Natural killer cell (primary cell): Measurements from ENCODE around the gene EXOSC10. TPM values are rescaled to one million over a fixed set of nuclear protein-coding genes. Genes with fewer than 3 reads are reported as not detected.
A peak's percentile ranks its signal among the peaks of the same experiment; 100 is the strongest.
"Not testable (repeated sequence)": the region's sequence is repeated elsewhere in the genome, so short reads cannot be mapped to it uniquely, and the experiment has no call there.

Experiments used
- ATAC-seq, 3 donors: fragments of 150-1000 bp in 2 of 3; fragments of 200-7000 bp in 1 of 3; cut with Tn5 transposase; 1 replicate in 1 of 3; 2 replicates in 2 of 3; pipeline ENCODE4 v1.10.0; 2021; ENCODE audit warnings: mild to moderate bottlenecking in 2 of 3, moderate library complexity in 2 of 3
- DNase-seq, 2 donors: peaks; one replicate each; pipeline versions ENCODE4 v3.0.0 to v3.0.0-alpha.2; 2013 to 2021; ENCODE audit warnings: mixed read lengths in 1 of 2
- H3K27ac ChIP-seq: one replicate; pipeline ENCODE4 v1.5.1; 2013; ENCODE audit warnings: mild to moderate bottlenecking, low read length
- H3K27me3 ChIP-seq: one replicate; pipeline ENCODE4 v1.6.1; 2013; ENCODE audit warnings: low read length; ENCODE audit not compliant: control insufficient read depth, insufficient read depth
- H3K36me3 ChIP-seq: one replicate; pipeline ENCODE4 v1.6.1; 2013; ENCODE audit warnings: low read length; ENCODE audit not compliant: control insufficient read depth, insufficient read depth
- H3K4me1 ChIP-seq: one replicate; pipeline ENCODE4 v1.6.1; 2013; ENCODE audit warnings: low read length; ENCODE audit not compliant: control insufficient read depth, insufficient read depth
- H3K4me3 ChIP-seq: one replicate; pipeline ENCODE4 v1.5.1; 2013; ENCODE audit warnings: low read length
- H3K9me3 ChIP-seq: one replicate; pipeline ENCODE4 v1.6.1; 2013; ENCODE audit warnings: low read length; ENCODE audit not compliant: control insufficient read depth, insufficient read depth
- H3K27ac Mint-ChIP-seq, 2 donors: one replicate each; pipeline ENCODE4 v1.8.0; 2022; ENCODE audit warnings: mild to moderate bottlenecking in 2 of 2, mixed read lengths in 2 of 2, moderate library complexity in 1 of 2
- H3K27me3 Mint-ChIP-seq, 2 donors: one replicate each; pipeline ENCODE4 v1.8.0; 2022; ENCODE audit warnings: low read depth in 2 of 2, mixed read lengths in 2 of 2
- H3K36me3 Mint-ChIP-seq: one replicate; pipeline ENCODE4 v1.8.0; 2022; ENCODE audit warnings: mixed read lengths
- H3K4me1 Mint-ChIP-seq, 2 donors: one replicate each; pipeline ENCODE4 v1.8.0; 2022; ENCODE audit warnings: mixed read lengths in 2 of 2
- H3K4me3 Mint-ChIP-seq: one replicate; pipeline ENCODE4 v1.8.0; 2022; ENCODE audit warnings: mild to moderate bottlenecking, moderate library complexity, mixed read lengths
- H3K9me3 Mint-ChIP-seq, 2 donors: one replicate each; pipeline ENCODE4 v1.8.0; 2022; ENCODE audit warnings: mixed read lengths in 2 of 2
- WGBS: methylation state at CpG from one replicate; pipeline ENCODE4 v1.1.7; 2013; ENCODE audit warnings: missing lambda C conversion rate; ENCODE audit not compliant: insufficient coverage; 5-methylcytosine and 5-hydroxymethylcytosine counted together
- intact Hi-C: fragments of 100-400 bp; cut with micrococcal nuclease; formaldehyde crosslinking; loops from one replicate; pipeline ENCODE4 v1.14.2; 2022
- total RNA-seq, 4 donors: library from RNA; stranded (reverse); fragments of 120-200 nt in 1 of 4; gene quantifications; one replicate each; pipeline versions ENCODE4 v1.2.3 to v1.2.4, GENCODE V29; 2013 to 2022
- TF ChIP-seq, protein P1 (sequence below): fragments of 200-600 bp; IDR thresholded peaks from one replicate; pipeline ENCODE4 v1.8.0; 2022; ENCODE audit warnings: antibody characterized with exemption

EXOSC10 gene
- total RNA-seq, 3 donors from 2014 or later (not counting 1 experiment from before 2014, with no cell fraction given) = 85.2 to 97.2 (median 94.9) TPM

DNA sequence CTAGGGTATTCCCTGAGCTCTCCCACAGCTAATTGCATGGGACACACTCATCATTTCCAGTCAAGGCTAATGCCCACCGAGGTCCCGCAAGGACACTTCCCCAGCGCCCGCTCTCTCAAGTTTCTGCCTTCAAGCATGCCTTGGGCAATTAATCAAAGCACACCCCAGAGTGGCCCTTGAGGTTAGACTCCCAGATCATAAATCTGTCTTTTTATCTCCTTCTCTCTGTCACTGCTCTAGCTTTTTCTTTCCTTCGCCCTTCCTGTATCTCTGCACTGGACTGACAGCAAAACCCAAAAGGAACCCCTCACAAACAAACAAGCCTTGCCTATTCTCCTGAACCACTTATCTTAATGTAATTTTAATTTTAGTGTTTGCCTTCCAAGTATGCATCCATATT is 7.9 kb upstream of the EXOSC10 start:
- no peak overlapping the region for H3K27ac ChIP-seq
- no peaks in the 10 kb centered on the region for H3K9me3 ChIP-seq
- TF ChIP-seq, protein P1, sequence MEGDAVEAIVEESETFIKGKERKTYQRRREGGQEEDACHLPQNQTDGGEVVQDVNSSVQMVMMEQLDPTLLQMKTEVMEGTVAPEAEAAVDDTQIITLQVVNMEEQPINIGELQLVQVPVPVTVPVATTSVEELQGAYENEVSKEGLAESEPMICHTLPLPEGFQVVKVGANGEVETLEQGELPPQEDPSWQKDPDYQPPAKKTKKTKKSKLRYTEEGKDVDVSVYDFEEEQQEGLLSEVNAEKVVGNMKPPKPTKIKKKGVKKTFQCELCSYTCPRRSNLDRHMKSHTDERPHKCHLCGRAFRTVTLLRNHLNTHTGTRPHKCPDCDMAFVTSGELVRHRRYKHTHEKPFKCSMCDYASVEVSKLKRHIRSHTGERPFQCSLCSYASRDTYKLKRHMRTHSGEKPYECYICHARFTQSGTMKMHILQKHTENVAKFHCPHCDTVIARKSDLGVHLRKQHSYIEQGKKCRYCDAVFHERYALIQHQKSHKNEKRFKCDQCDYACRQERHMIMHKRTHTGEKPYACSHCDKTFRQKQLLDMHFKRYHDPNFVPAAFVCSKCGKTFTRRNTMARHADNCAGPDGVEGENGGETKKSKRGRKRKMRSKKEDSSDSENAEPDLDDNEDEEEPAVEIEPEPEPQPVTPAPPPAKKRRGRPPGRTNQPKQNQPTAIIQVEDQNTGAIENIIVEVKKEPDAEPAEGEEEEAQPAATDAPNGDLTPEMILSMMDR = no peak
- H3K27me3 Mint-ChIP-seq = no peaks in the 10 kb centered on the region
- no peaks in the 10 kb centered on the region for H3K4me1 ChIP-seq
- no peak overlapping the region for H3K27ac Mint-ChIP-seq
- intact Hi-C loops = no loop called here
- H3K36me3 ChIP-seq = peaks cover 41% of the 10 kb centered on the region
- no peak for ATAC-seq
- H3K36me3 Mint-ChIP-seq = peaks cover 29% of the 10 kb centered on the region
- H3K4me1 Mint-ChIP-seq = no peaks in the 10 kb centered on the region
- no peak overlapping the region for H3K4me3 ChIP-seq
- 98% methylated on average over 5 of the region's 5 CpGs for WGBS
- DNase-seq = no peak
- no peaks in the 10 kb centered on the region for H3K9me3 Mint-ChIP-seq
- H3K4me3 Mint-ChIP-seq = no peak overlapping the region
- no peaks in the 10 kb centered on the region for H3K27me3 ChIP-seq

DNA sequence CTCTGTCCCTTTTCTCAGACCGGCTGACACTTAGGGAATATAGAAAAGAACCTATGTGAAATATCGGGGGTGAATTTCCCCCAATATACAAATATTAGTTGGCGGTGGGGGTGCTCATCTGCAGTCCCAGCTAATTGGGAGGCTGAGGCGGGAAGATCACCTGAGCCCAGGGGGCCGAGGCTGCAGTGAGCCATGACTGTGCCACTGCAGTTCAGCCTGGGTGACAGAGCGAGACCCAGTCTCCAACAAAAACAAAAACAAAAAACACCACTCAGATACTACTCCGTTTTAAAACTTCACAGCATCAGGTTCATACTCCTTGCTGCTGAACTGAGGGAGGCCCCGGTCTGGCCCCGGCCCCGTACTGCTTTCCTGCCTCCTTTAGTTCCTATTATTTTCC is 5.9 kb upstream of the EXOSC10 start:
- 94% methylated on average over 9 of the region's 10 CpGs for WGBS
- Mint-ChIP-seq H3K27me3 (no peaks in the 10 kb centered on the region), H3K9me3 (no peaks in the 10 kb centered on the region), H3K36me3 (peaks cover 23% of the 10 kb centered on the region), H3K4me3 (no peak overlapping the region), H3K27ac (no peak overlapping the region), H3K4me1 (no peaks in the 10 kb centered on the region)
- TF ChIP-seq, protein P1 = no peak
- H3K9me3 ChIP-seq = no peaks in the 10 kb centered on the region
- H3K4me3 ChIP-seq = no peak overlapping the region
- H3K27ac ChIP-seq = no peak overlapping the region
- peaks cover 32% of the 10 kb centered on the region for H3K36me3 ChIP-seq
- intact Hi-C loops = no loop called here
- ATAC-seq (no peak), DNase-seq (no peak)
- no peaks in the 10 kb centered on the region for H3K4me1 ChIP-seq
- no peaks in the 10 kb centered on the region for H3K27me3 ChIP-seq

DNA sequence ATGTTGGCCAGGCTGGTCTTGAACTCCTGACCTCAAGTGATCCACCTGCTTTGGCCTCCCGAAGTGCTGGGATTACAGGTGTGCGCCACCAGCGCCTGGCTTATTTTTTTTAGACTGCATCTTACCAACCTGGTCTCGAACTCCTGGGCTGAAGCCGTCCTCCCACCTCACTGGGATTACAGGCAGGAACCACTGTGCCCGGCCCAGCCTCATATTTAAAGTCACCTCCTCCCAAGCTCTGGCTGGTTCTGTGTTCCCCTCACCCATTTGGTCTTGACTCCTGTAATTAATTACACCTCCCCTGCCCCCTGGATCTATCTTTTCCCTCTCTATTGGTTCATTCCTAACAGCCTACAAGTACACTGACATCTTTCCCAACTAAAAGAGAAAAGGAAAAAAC is 1.7 kb upstream of the EXOSC10 start:
- DNase-seq = no peak
- H3K27me3 Mint-ChIP-seq = no peaks in the 10 kb centered on the region
- H3K4me1 Mint-ChIP-seq = peaks cover 13 to 16% of the 10 kb centered on the region in 2 donors
- no peak for ATAC-seq
- no peaks in the 10 kb centered on the region for H3K9me3 ChIP-seq
- 95% methylated on average over 6 of the region's 6 CpGs for WGBS
- H3K4me1 ChIP-seq = peaks cover 13% of the 10 kb centered on the region
- H3K27me3 ChIP-seq = no peaks in the 10 kb centered on the region
- peak overlapping the region; percentile 79 for H3K4me3 Mint-ChIP-seq
- H3K27ac ChIP-seq = no peak overlapping the region
- intact Hi-C loops = no loop called here
- H3K36me3 Mint-ChIP-seq = peaks cover 5% of the 10 kb centered on the region
- H3K9me3 Mint-ChIP-seq = no peaks in the 10 kb centered on the region
- peak overlapping the region in 1 of 2 donors; percentile 25 for H3K27ac Mint-ChIP-seq
- H3K4me3 ChIP-seq = no peak overlapping the region
- H3K36me3 ChIP-seq = peaks cover 9% of the 10 kb centered on the region
- TF ChIP-seq, protein P1 = no peak

DNA sequence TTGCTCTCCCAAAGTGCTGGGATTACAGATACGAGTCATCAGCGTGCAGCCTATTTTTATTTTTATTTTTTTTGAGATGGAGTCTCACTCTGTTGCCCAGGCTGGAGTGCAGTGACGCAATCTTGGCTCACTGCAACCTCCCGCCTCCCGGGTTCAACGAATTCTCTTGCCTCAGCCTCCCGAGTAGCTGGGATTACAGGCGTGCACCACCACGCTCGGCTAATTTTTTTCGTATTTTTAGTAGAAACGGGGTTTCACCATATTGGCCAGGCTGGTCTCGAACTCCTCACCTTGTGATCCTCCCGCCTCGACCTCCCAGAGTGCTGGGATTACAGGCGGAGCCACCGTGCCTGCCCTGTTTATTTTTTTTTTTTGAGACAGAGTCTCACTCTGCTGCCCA is 1.1 kb upstream of the EXOSC10 start:
- H3K4me3 ChIP-seq, H3K27ac ChIP-seq, H3K4me3 Mint-ChIP-seq, H3K36me3 Mint-ChIP-seq, ATAC-seq, H3K36me3 ChIP-seq, intact Hi-C loops, H3K9me3 ChIP-seq, H3K9me3 Mint-ChIP-seq, H3K27ac Mint-ChIP-seq, H3K27me3 ChIP-seq, H3K27me3 Mint-ChIP-seq, DNase-seq: not testable (repeated sequence)
- H3K4me1 Mint-ChIP-seq = peaks cover 13 to 16% of the 10 kb centered on the region in 2 donors
- H3K4me1 ChIP-seq = peaks cover 13% of the 10 kb centered on the region
- 97% methylated on average over 17 of the region's 17 CpGs for WGBS
